Measurements from ENCODE around the gene GIGYF2.

GIGYF2 gene

DNA sequence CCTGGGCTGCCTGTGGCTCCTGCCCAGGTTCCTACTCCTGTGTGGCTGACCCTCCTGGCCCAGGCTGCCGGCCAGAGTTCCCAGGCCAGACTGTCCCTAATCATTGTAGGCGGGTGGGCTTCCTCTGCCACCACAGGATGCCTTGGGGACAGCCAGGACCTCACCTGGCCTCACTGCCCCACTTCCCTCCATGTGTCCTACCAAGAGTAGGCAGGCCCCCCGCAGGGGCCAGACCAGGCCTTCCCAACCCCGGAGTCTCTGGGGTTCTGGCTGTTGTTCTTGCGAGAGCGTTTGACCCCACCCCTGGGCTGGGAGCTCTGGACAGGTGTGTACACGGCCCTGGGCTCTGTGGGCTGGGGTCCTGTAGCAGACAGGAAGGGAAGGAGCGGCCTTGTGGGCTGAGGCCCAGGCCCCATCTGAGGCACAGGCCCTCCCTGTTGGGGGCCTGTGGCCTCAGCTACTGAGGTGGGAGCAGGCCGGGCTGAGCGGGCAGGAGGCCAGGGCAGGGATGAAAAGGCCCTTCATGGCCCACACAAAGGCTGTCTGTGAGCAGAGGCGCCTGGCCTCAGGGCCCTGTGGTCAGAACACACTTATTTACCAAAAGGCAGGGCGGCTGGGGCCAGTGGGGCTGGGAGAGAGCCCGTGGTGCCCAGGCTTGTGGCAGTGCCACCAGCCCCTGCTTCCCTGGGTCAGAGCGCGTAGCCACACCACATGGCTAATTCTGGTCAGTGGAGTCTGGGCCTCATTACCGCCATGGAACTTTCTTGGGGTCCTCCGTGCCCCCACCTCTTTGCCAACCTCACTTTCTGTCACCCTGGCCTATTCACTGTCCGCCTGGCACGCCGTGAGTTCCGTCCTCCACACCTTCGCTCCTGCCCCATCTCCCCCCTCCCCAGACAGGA is 175.0 kb downstream of the GIGYF2 start:
- H3K4me3 ChIP-seq (replicated peaks; ENCODE audit: low read depth, low read length) = no peak overlapping the region
- no peak for TF ChIP-seq CTCF (IDR thresholded peaks at IDR 0.05; ENCODE audit: low read length, missing control alignments)
- no peak for DNase-seq (ENCODE audit: low read depth)

DNA sequence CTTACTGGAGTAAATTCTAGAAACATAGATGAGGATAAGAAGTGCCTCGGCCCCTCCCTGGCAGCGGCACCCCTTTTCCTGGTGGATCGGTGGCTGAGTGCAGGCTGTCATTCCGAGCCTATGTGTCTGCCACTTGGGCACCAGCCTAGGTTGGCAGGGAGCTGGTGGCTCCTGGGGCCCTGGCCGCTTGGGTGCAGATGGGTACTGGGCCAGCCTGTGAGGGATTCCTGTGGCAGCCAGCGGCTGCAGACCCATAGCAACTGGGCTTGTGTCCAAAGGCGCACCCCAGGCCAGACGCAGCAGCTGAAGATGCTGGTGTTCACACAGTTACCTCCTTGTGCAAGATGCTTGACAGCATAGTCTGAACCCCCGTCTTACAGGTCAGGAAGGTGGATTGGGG is 175.7 kb downstream of the GIGYF2 start:
- DNase-seq (ENCODE audit: low read depth) = no peak
- no peak overlapping the region for H3K4me3 ChIP-seq (replicated peaks; ENCODE audit: low read depth, low read length)
- no peak for TF ChIP-seq CTCF (IDR thresholded peaks at IDR 0.05; ENCODE audit: low read length, missing control alignments)

GRCh38 chr2:232873292-232873908 is 176.3 kb downstream of the GIGYF2 start:
- no peak for DNase-seq (ENCODE audit: low read depth)
- TF ChIP-seq CTCF (IDR thresholded peaks at IDR 0.05; ENCODE audit: low read length, missing control alignments) = no peak
- no peak overlapping the region for H3K4me3 ChIP-seq (replicated peaks; ENCODE audit: low read depth, low read length)

DNA sequence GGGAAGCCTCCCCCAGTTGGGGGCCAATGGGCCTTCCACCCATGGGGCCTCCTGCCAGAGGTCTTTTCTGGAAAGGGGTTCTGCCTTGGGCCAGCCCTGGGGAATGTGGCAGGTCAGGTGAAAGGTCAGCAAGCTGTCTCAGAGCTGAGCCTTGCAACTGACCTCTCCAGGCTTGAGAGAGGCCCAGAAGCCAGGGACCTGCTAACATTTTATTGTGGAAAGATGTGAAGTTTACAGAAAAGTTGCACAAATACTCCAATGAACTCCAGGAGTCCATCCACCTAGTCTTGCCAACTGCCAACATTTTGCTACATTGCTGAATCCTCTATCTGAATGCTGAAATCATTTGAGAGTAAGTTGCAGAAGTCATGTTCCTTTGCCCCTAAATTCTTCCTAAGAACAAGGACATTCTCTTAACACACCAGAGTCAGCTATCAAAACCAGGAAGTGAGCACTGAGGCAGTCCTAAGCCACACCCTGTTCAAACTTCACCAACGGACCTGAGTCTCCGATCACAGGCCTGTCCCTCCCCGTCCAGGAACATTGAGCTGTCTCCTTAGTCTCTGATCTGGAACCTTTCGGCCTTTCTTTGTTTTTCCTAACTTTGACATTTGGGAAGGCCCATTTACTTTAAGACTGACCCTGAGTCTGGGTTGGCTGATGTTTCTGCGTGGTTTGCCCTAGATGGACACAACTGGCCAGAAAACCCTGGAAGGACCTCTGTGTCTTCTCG is 176.9 kb downstream of the GIGYF2 start:
- H3K4me3 ChIP-seq (replicated peaks; ENCODE audit: low read depth, low read length) = no peak overlapping the region
- DNase-seq (ENCODE audit: low read depth) = no peak
- no peak for TF ChIP-seq CTCF (IDR thresholded peaks at IDR 0.05; ENCODE audit: low read length, missing control alignments)

DNA sequence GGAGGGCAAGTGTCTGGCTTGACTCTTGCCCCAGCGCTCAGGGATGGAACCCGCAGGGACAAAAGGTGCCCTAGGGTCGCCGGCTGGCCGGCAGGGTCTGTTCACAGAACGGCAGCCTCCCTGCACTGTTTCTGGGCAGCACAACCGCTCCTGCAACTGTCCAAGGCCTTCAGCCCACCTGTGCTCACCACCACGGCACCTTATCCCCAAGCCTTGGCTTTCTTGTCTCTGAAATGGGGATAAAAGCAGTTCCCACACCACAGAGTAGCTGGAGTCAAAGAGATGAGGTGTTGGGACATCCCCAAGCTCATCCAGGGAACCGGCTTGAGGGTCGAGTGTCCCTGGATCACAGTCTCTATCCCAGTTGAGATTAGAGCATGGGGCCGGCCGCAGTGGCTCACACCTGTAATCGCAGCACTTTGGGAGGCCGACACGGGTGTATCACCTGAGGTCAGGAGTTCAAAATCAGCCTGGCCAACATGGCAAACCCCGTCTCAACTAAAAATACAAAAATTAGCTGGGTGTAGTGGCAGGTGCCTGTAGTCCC is 177.6 kb downstream of the GIGYF2 start:
- DNase-seq (ENCODE audit: low read depth) = no peak
- no peak for TF ChIP-seq CTCF (IDR thresholded peaks at IDR 0.05; ENCODE audit: low read length, missing control alignments)
- no peak overlapping the region for H3K4me3 ChIP-seq (replicated peaks; ENCODE audit: low read depth, low read length)

- H3K4me3 ChIP-seq (replicated peaks; ENCODE audit: low read depth, low read length) = no peak overlapping the region
These were observed 178.4 kb downstream of the GIGYF2 start for GRCh38 chr2:232875256-232876121.

More at GRCh38 chr2:232875256-232876121, 178.4 kb downstream of the GIGYF2 start:
- TF ChIP-seq CTCF (IDR thresholded peaks at IDR 0.05; ENCODE audit: low read length, missing control alignments) = no peak
- DNase-seq (ENCODE audit: low read depth) = no peak

Measured in fibroblast of pulmonary artery (primary cell).